HK-2 (cell line): ENCODE measurements around the gene MYOZ3.
A peak's percentile ranks its signal among the peaks of the same experiment; 100 is the strongest.

Experiments used
- DNase-seq: peaks from one replicate; pipeline ENCODE4 v3.0.0-alpha.2; 2018; ENCODE audit not compliant: unreplicated experiment

MYOZ3 gene

DNA sequence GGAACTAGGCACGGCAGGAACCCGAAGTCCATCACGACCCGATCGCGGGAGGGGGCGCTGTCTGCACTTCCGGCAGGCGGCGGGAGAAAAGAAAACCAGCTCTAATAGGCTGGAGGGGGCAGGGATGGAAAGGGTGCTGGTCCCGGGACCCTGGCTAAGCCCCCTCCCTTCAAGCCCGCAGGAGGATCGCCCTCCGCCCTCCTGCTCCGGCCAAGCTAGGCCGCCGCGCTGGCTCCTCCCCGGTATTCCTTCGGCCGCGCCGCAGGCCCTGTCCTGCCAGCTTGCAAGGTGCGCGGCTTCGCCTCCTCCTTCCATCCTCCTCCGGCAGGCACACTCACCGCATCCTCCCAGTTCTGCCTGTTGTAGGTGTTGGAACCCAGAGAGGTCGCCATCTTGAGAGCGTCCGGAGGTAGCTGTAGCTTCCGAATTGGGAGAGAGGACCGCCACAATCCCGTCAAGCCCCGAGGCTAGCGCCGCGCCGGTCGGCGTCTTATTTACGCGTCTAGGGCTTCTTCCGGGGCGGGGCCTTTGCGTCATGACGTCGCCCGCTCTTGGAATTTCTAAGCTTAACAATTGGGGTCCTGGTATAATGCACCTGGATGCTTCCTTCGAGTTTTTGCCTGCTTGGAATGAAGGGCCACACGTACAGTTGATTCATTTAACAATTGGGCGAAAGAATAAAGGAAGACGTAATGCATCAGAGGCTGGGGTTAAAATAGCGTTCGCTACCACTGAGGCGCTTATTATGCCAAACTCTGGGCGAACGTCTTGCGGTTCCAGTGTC lies 39.7 kb downstream of the MYOZ3 start, which contains the start of gene RBM22:
Gene RBM22, minus strand, starts transcription at position 469 of the 784 bp plus-strand sequence. Its CDS starts 77 bp downstream, at position 392.
- DNase-seq = peak; percentile 77

DNA sequence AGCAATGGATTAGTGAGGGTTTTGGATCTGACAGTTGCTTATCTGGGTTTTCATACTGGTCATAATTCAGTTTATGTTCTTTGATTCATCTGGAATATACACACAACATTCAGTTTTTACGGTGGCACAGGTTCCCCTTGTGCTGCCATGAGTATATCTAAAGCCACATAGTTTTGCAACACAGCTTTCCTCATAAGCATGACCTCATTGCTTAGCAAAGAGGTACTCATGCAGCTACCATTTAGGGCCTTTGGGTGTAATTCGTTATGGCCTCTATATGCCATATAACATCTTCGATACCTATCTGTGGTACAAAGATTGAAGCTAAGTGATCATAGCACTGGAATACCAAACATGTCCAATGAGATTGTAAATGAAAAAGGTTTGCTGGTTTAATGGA lies 42.7 kb downstream of the MYOZ3 start:
- no peak for DNase-seq

DNA sequence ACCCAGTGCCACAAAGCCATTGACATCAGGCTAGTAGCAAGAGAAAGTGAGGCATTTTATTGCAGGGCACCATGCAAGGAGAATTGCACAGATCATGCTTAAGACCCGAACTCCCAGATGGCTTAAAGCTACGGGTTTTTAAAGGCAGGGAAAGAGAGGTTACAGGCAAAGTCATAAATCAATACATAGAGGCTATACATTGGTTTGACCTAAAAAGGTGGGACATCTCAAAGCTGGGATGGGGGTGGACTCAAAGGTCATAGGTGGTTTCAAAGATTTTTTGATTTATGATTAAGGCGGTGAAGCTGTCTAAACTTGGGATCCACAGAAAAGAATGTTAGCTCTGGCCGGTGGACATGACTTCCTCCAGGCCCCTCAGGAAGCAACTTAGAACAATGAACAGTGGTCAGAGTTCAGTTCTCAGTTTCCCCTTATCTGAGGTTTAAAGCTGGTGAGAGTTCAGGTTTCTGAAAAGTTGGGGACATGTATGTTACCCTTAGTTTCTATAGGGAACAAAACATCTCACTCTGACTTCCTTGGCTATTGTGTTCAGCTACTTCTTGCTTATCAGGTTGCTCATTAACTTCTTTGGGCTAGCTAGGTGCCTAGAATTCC lies 45.8 kb downstream of the MYOZ3 start:
- DNase-seq = no peak

DNA sequence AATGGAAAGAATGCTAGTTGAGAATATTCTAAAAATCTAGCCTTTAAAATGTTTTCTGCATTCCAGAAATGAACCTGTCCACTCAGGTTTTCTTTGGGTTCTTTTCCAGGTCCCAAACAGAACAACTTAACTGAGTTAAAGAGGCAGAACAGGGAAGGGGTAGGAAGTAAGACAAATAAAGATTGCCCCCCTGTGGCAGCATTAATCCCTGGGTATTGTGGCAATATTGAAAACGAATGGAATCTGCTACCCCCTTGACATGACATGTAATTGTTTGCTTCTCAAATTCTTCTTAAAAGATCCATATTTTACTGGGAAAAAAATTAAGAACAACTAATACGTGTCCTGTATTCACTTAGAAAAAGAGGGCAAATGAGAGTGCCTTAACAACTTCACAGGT lies 49.1 kb downstream of the MYOZ3 start:
- no peak for DNase-seq

DNA sequence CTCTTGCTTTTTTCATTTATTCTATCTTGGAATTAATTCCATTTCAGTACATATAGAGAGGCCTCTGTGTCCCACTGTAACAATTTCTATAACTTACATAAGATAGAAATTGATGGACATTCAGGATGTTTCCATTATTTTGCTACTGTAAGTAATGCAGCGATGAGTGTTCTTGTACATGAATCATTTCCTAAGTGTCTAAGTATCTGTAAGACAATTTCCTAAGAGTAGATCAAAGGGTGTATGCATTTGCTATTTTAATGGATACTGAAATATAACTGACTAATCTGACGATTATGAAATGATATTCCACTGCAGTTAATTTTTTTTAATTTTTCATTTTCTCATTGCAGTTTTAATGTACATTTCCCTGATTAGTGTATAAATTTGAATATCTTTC lies 62.8 kb downstream of the MYOZ3 start:
- DNase-seq = no peak
